ENCODE measurements around the gene KIF16B.

GRCh38 chr20:16498526-16499253, 74.6 kb downstream of the KIF16B start:
- TF ChIP-seq CTCF (IDR thresholded peaks at IDR 0.05; ENCODE audit: insufficient read depth, low read depth, low read length) (no peak), EZH2 (IDR thresholded peaks at IDR 0.05; ENCODE audit: insufficient read depth, low read length) (no peak)

Data from astrocyte (in vitro differentiated cells and primary cell).